ENCODE results near the gene OR1M1. TPM values are rescaled to one million over a fixed set of nuclear protein-coding genes. Genes with fewer than 3 reads are reported as not detected.

Gene OR1M1
- total RNA-seq, 4 donors from 2014 or later: not detected

DNA sequence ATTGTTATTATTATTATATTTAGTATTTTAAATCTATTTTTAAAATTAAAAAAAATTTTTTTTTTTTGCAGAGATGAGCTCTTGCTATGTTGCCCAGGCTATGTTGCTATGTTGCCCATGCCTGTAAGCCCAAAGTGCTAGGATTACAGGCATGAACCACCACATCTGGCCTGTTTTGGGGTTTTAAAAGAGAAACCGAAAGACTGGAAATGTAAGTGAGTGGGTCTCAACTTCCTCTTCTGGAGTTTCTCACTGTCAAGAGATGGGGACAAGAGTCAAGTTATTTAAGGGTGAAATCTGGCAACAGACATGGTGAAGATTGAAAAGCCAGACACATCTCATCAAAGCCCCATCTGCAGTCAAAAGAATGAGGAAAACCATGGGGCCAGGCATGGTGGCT, 44.1 kb downstream of the OR1M1 start:
- Histone ChIP-seq H3K36me3 (no peaks in the 10 kb centered on the region), H3K9me3 (no peaks in the 10 kb centered on the region), H3K27ac (no peak overlapping the region), H3K4me3 (no peak overlapping the region), H3K27me3 (peaks cover 0 to 32% (median 0%) of the 10 kb centered on the region in 4 donors), H3K4me1 (no peaks in the 10 kb centered on the region)
- WGBS, 2 donors: 77 to 92% methylated on average over 1 of the region's 1 CpG
- intact Hi-C loops (cut with DNase I): no loop called here
- no peak for DNase-seq
- no peak for TF ChIP-seq POLR2A (IDR thresholded peaks at IDR 0.05)
- TF ChIP-seq CTCF (IDR thresholded peaks at IDR 0.05): no peak

DNA sequence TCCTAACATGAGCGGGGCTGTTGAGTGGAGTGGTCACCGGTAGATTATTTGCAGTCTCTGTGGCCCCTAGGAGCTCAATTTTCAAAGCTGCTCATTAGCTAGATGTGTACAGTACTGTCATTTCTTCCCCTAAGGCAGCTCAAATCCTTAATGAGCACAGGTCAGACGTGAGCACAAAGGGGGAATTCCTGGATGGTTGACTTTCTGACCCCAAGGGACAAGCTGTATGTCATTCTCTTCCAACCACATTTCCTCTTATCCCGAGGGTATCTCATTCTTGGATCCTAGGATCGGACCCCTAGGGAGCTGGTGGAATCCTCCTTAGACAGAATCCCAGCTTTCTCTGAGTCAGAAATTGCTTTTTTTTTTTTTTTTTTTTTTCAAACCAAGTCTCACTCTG, 45.6 kb downstream of the OR1M1 start:
- WGBS, 2 donors: 50 to 56% methylated on average over 5 of the region's 5 CpGs
- Histone ChIP-seq H3K4me1 (peaks cover 0 to 9% (median 3%) of the 10 kb centered on the region in 3 donors), H3K27me3 (peaks cover 0 to 24% (median 0%) of the 10 kb centered on the region in 4 donors), H3K4me3 (no peak overlapping the region), H3K27ac (no peak overlapping the region), H3K9me3 (no peaks in the 10 kb centered on the region), H3K36me3 (no peaks in the 10 kb centered on the region)
- intact Hi-C loops (cut with DNase I): no loop called here
- TF ChIP-seq POLR2A (IDR thresholded peaks at IDR 0.05) (no peak), CTCF (IDR thresholded peaks at IDR 0.05) (no peak)
- no peak for DNase-seq

- Histone ChIP-seq H3K27ac (peak overlapping the region; percentile 88 to 96 (median 90)), H3K4me3 (peak overlapping the region; percentile 79 to 95 (median 84)), H3K9me3 (peaks cover 5 to 6% (median 6%) of the 10 kb centered on the region in 3 donors), H3K36me3 (peaks cover 0 to 5% (median 0%) of the 10 kb centered on the region in 3 donors), H3K27me3 (peaks cover 0 to 7% (median 0%) of the 10 kb centered on the region in 4 donors), H3K4me1 (peaks cover 10 to 33% (median 14%) of the 10 kb centered on the region in 3 donors)
- intact Hi-C loops (cut with DNase I): no loop called here
- no peak for DNase-seq
- TF ChIP-seq CTCF (IDR thresholded peaks at IDR 0.05): no peak
- TF ChIP-seq POLR2A (IDR thresholded peaks at IDR 0.05): no peak
- WGBS, 2 donors: 28 to 33% methylated on average over 8 of the region's 8 CpGs
Measured at GRCh38 chr19:9139609-9140158, 52.8 kb downstream of the OR1M1 start.

DNA sequence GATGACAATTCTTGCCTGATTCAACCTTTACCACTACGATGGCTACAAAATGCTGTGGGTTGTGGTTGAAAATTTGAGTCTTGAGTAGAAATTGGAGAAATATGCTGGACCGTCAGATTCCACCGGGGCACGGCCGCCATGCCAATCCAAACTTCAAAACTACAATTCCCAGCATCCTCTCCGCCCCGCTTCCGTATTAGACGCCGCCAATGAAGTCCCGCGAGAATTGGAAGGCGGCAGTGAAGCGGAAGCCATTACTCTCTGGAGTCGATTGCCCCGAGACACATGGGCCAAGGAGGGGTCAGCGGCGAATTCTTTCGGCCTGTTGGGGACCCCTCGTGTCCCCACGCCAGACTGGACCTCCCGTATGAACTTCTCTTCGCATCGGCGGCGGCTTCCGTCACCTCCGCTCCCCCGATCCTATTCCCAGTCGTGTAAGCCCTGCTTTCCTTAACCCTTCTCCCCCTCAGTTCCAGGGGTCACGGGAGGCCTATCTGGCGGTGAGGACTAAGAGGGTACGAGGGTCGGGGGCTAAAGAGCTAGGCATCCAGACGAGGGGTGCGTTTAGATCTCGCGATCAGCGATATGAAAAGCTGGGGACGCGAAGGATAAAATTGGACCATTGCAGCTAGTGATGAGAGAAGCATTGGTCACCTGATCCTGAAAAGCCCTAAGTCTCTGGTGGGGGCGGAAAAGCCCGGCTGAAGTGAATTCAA, 53.5 kb downstream of the OR1M1 start, which contains the start of gene ZNF317:
TSS of gene ZNF317 (plus strand) at position 239 of the 716 bp plus-strand sequence. CDS start 15,620 bp downstream, outside the sequence.
- Histone ChIP-seq H3K4me3 (peak within 1 kb of the TSS; percentile 79 to 95 (median 84)), H3K27ac (peak within 1 kb of the TSS; percentile 88 to 96 (median 90)), H3K4me1 (peaks cover 10 to 33% (median 14%) of the 10 kb centered on the region in 3 donors), H3K36me3 (peaks cover 0 to 10% (median 0%) of the 10 kb centered on the region in 3 donors), H3K27me3 (peaks cover 0 to under 1% (median 0%) of the 10 kb centered on the region in 4 donors), H3K9me3 (peaks cover 6 to 12% (median 11%) of the 10 kb centered on the region in 3 donors)
- whole genome bisulfite sequencing, 2 donors: 0 to 2% methylated on average over 25 of the region's 43 CpGs
- peak; percentile 71 for DNase-seq
- TF ChIP-seq CTCF (IDR thresholded peaks at IDR 0.05) (no peak), POLR2A (IDR thresholded peaks at IDR 0.05) (peak in 1 of 4 donors; percentile 57)
- intact Hi-C loops (cut with DNase I): no loop called here

DNA sequence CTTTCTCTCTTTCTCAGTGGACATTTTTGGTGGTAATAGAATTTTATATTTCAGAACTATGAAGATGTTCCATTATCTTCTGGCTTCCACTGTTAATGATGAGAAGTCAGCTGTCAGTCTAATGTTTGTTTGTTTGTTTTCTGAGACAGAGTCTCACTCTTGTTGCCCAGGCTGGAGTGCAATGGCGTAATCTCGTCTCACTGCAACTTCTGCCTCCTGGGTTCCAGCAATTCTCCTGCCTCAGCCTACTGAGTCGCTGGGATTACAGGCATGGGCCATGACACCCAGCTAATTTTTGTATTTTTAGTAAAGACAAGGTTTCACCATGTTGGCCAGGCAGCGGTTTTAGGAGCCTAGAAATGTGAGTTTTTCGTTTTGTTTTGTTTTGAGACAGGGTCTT, 58.1 kb downstream of the OR1M1 start:
- Histone ChIP-seq H3K27ac (no peak overlapping the region), H3K4me1 (peaks cover 10 to 24% (median 11%) of the 10 kb centered on the region in 3 donors), H3K4me3 (no peak overlapping the region), H3K9me3 (peaks cover 6 to 44% (median 17%) of the 10 kb centered on the region in 3 donors), H3K27me3 (no peaks in the 10 kb centered on the region), H3K36me3 (peaks cover 0 to 53% (median 0%) of the 10 kb centered on the region in 3 donors)
- intact Hi-C loops (cut with DNase I): no loop called here
- TF ChIP-seq CTCF (IDR thresholded peaks at IDR 0.05): no peak
- TF ChIP-seq POLR2A (IDR thresholded peaks at IDR 0.05): no peak
- 97 to 100% methylated on average over 5 of the region's 5 CpGs for WGBS, 2 donors
- no peak for DNase-seq
